ENCODE measurements around the gene NR1D1.
A peak's percentile ranks its signal among the peaks of the same experiment; 100 is the strongest.

The NR1D1 gene

DNA sequence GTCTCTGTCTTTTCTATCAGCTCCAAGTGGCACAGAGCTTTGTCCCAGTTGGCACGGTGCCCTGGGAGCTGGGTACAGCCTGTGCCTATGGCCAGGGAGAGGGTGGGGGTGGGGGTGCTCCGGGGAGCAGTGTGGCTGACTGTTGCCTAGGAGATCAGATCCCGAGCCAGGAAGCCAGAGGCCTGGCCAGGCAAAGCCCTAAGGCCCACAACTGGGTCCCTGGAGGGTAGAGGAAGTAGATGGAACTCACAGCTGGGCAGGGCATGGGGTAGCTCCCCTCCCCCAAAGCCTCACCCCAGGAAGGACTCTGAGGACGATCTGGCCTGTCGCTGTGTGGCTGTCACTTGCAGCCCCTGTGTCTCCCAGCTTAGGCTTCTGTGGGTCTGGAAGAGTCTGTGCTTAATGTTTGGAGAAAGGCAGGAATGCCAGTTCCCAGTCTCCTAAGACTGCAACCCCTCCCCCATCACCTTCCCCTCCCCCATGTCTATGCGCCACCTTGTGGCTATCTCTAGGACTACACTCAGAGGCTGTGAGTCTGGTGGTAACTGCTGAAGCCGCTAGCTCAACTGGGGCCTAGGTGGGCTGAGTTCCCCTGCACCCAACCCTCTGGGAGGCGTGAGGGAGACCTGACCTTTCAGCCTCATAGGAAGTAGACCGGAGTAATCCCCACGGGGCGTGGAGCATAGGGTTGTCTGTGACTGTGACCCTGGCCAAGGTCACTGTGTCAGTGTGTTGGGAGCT, 25.0 kb downstream of the NR1D1 start:
- DNase-seq: peak; percentile 73

GRCh38 chr17:40074871-40075200, 25.6 kb downstream of the NR1D1 start:
- no peak for DNase-seq

- no peak for DNase-seq
Measured at GRCh38 chr17:40074175-40074512, 26.2 kb downstream of the NR1D1 start.

DNA sequence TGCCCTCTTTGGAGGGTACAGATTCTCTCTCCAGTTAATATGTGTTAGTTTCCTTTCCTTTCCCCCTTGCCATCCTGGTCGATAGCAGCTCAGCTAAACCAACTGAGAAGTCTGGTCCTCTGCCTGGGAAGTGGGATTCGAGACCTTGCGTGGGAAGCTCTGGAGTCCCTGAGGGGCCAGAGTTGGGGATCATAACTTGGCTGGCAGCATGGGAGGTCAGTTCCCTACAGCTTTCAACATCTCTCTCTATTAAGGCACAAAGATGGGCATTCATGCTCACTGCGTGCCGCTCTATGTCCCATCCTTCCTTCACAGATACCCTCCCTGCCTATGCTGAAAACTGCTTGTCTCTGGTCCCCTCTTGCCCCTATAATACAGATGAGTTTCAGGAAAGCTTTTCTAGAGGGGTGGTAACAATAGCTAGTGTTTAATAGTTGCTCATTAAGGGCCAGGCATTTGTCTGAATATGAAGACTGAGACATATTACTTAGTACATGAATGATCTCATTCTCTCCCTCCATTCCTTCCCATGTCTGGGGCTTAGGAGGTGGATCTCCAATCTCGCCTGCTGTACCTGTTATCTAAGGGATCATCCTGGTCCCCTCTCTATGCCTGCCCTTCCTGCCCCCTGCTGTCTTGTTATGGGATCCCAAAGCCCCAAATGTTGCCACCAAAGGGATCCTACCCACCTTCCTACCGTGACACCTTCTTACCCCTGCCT, 26.8 kb downstream of the NR1D1 start:
- no peak for DNase-seq

GRCh38 chr17:40072735-40073346, 27.5 kb downstream of the NR1D1 start:
- DNase-seq: no peak

GRCh38 chr17:40072040-40072734, 28.2 kb downstream of the NR1D1 start:
- peak; percentile 62 for DNase-seq

GRCh38 chr17:40071313-40072039, 28.9 kb downstream of the NR1D1 start:
- peak; percentile 53 for DNase-seq

GRCh38 chr17:40070709-40071312, 29.6 kb downstream of the NR1D1 start:
- no peak for DNase-seq

GRCh38 chr17:40069751-40070708, 30.4 kb downstream of the NR1D1 start:
- DNase-seq: no peak

DNA sequence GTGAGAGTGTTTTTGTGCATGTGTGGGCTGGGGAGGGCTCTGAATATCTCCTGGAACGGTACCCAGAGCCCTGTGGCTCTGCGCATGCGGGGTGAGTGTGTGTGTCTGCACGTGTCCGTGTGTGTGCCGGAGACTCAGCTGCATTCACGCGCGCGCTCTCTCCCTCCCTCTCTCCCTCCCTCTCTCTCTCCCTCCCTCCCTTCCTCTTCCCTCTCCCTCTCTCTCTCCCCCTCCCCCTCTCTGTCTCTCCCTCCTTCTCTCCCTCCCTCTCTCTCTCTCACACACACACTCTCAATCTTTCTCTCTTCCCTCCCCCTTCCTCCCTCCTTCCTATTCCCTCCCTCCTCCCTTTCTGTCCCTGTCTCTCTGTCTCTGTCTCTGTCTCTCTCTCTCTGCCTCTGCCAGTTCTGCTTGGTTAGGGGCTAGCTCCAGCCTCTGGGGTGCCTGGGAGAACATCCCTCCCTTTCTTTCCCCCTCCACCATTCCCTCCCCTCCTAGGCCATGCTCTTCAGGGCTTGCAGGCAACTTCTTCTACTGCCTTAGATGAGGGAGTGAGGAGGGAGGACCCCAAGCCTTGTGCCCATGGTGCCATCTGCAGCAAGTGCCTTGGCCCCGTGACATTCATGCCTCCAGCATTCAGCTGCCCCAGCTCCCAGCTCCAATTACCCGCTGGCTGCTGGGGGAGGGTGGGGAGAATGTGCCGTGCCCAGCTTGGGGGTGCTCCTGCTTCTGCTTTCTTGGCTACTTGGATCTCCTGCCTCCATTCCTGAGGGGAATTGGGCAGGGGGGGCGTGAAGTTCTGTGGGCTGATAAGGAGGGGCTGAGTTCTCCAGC, 31.3 kb downstream of the NR1D1 start:
- peak; percentile 85 for DNase-seq

DNA sequence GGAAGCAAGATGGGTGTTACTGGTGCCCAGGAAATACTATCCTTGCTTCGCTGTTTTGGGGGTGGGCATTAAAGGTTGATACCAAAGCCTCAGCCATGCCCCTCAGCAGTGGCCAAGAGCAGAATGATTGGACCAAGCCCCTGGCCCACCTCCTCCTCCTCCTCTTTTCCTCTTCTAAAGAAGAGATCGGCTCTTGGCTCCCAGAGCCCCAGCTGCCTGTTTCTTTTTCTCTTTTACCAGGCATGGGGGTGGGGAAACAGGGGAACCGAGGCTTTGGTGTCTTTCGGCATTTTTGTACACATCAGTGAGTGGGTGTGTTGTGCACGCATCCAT, 31.8 kb downstream of the NR1D1 start:
- no peak for DNase-seq

DNA sequence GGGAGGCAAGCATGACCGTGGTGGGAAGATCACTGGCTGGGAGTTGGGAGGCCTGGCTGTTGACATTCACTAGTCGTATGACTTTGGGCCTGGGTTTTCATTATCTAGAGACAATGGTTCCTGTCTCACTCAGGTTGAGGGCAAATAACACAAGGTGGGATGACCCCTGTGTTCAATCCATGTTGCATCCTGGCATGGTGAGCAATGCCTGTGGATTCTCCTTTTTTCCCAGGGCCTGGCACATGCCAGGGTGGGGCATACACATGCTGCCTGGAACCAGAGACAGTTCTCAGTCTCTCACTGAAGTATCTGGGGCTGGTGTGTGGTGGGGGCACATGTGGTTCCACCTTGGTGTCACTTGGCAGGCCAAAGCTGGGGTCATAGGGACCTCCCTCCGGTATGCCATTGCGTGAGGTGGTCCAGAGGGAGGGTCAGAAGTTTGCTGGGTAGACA, 32.2 kb downstream of the NR1D1 start:
- no peak for DNase-seq

DNA sequence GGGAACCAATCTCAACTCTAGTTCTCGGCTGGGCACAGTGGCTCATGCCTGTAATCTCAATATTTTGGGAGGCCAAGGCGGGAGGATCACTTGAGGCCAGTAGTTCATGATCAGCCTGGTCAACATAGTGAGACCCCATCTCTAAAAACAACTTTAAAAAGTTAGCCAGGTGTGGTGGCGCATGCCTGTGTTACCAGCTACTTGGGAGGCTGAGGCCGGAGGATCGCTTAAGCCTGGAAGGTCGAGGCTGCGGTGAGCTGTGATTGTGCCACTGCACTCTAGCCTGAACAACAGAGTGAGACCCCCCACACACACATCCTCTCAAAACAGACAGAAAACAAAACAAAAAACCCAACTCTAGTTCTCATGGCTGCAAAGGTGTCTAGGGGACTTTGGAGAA, 32.7 kb downstream of the NR1D1 start:
- DNase-seq: no peak

- DNase-seq: no peak
Measured at GRCh38 chr17:40065769-40066510, 34.4 kb downstream of the NR1D1 start.

GRCh38 chr17:40064971-40065768, 35.2 kb downstream of the NR1D1 start:
- peak; percentile 52 for DNase-seq

GRCh38 chr17:40063901-40064531, 36.4 kb downstream of the NR1D1 start:
- DNase-seq: no peak

GRCh38 chr17:40063187-40063771, 37.1 kb downstream of the NR1D1 start:
- peak; percentile 83 for DNase-seq

All from right kidney (tissue), 1 donor.